Fibroblast of skin of back (primary cell): ENCODE results near the gene KLK14.
A peak's percentile ranks its signal among the peaks of the same experiment; 100 is the strongest.

Source experiments
- DNase-seq: peaks from one replicate; pipeline ENCODE4 v3.0.0-alpha.2; 2013

The KLK14 gene

DNA sequence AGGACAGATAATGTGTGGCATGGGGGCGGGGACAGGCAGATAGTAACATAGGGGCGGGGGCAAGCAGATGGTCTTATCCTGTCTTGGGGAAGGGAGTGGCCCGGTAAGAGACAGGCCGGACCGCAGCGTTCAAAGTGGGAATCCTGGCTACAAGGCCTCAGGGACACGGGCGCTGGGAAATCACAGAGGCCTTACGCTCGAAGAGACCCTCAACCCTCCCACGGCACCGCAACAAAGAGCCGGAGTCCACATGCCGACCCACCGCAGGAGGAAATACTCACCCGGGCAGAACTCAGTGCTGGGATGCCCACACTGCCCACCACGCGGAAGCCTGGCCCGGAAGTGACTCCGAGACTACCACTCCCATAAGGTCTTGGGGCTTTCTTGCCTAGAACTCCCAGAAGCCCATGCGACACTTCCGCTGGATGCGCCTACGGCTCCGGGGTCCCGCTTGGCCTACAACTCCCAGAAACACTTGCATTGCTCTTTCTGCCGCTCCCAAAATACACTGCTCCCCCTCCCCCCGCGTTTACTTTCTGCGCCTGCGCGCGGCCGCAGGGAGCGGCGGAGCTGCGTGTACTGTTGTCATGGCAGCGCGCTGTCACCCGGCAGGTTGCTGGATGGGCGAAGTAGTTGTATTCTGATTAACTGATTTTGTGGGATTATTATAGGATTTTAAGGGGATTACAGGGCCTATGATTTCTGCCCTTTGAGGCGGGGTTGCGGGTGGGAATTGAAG, 25.5 kb upstream of the KLK14 start, which contains the start of gene CTU1:
Gene CTU1, minus strand, starts transcription at position 344 of the 739 bp plus-strand sequence. CDS start 3,840 bp downstream, outside the sequence.
- DNase-seq, result peak; percentile 99

- DNase-seq, result peak; percentile 38
Measured at GRCh38 chr19:51107406-51108065, 24.8 kb upstream of the KLK14 start.

DNA sequence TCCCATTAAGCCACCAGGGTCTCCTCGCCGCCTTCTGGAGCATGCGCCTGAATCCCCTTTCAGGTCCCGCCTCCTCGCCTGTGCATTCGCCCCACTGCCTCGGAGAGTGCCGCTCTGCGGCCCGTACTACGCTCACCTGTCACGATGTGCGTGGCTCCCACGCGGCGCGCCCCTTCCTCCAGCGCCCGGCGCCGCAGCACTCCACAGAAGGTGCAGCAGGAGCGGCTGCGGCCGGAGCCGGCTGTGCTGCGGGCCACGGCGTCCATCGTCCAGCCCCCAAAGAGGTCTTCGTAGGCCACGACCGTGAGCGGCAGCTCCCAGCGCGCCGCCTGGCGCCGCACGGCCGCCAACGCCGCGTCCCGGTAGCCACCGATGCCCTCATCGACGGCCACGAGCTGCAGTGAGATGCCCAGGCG, 21.2 kb upstream of the KLK14 start:
- DNase-seq, result no peak

DNA sequence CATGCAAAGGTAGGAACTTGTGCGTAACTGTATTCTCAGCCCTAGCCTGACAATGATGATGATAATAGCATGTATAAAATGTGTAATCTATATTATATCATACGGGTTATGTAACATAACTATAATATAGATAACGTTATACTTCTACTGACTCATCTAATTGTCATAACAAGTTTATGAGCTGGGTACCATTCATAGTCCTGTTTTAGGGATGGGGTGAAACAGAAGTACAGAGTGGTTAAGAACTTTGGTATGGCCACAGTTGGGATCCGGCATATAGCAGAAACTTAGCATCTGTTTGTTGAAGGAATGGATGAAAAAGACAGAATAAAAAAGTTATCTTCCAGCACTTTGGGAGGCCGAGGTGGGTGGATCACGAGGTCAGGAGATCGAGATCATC, 20.3 kb upstream of the KLK14 start:
- DNase-seq, result no peak

GRCh38 chr19:51101171-51101865, 18.6 kb upstream of the KLK14 start:
- no peak for DNase-seq

GRCh38 chr19:51100601-51101000, 17.9 kb upstream of the KLK14 start:
- no peak for DNase-seq

GRCh38 chr19:51099047-51099382, 16.3 kb upstream of the KLK14 start:
- no peak for DNase-seq

DNA sequence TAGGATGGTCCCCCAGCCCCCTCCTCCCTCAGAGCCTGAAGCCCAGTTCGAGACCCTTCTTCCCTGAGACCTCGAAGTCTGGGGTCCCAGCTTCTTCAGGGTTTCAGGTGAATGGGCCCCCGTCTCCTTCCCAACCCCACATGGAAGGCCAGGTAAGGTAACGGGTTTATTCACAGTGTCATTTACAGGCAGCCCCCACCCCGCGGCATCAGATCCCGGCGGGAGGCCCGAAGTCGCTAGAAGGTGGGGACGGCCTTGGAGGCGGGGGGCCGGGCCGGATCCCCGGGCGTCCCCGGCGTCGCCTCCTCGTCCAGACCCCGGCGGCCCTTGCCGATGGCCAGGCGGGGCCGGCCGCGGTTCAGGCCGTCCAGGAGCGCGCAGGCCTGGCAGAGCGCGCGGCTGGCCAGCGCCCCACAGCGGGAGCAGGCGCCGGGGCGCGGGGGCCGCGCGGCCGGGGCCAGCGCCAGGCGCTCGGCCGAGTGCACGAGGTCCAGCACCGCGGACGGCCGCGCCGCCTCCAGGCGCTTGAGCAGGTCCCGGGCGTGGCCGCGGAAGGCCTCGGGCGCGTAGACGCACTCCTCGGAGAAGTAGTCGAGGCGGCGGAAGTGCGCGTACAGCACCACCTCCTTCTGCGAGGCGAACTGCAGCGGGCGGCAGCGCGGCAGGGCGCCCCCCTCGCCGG, 15.8 kb upstream of the KLK14 start:
- DNase-seq, result peak; percentile 9

GRCh38 chr19:51097796-51098195, 15.1 kb upstream of the KLK14 start:
- no peak for DNase-seq

DNA sequence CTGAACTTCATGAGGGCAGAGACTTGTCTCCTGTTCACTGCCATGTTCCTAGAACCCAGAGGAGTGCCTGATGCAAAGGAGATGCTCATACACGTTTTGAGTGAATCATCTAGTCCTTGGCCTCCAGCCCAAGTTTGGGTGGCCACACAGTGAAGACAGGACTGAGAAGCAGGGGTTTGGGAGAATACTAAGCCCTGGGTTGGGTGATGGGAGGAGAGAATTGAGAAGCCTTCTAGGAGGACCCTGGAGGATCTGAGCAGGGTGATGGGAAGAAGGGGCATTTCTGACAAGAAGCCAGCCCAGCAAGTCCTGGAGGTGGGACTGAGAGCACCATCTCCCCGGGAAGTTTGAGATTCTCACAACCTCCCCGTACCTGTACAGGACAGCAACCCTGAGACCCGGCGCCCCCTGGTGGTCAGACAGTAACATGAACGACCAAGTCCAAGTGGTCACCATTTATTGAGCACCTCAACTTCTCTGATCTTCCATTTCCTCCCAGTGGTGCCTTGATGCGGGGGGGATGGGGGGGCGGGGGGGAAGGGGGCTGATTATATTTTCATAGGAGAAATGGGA, 14.6 kb upstream of the KLK14 start:
- DNase-seq, result peak; percentile 56

DNA sequence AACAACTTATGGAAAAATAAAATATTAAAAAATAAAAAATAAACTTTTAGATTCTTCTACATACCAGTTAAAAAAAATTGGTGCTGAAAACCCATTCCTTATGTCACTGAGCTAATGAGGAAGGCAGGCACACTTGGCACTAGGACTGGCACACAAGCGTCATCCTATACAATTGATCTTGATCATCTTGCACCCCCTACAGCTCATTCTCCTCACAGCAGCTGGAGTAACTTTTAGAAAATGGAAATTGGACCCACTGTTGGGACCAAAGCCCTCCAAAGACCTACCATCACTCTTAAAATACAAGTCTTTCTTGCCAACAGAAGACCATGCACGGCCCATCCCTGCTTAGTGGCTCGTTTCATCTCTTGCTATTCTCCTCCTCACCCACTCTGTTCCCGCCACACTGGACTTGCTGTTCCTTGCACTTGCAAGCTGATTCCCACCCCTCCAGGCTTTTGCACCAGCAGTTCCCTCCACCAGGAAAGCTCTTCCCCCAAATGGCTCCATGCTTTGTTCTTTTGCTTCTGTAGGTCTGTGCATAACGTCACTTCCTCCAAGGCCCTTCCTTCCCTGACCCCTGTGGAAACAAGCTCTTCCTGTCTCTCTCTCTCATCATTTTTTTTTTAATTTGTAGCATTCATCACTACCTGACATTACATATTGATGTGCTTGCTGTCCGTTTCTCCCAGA, 13.9 kb upstream of the KLK14 start:
- DNase-seq, result no peak

GRCh38 chr19:51094696-51095279, 12.1 kb upstream of the KLK14 start:
- DNase-seq, result peak; percentile 11

GRCh38 chr19:51093510-51094345, 11.0 kb upstream of the KLK14 start:
- DNase-seq, result no peak

- DNase-seq, result no peak
Measured at GRCh38 chr19:51093101-51093500, 10.4 kb upstream of the KLK14 start.

DNA sequence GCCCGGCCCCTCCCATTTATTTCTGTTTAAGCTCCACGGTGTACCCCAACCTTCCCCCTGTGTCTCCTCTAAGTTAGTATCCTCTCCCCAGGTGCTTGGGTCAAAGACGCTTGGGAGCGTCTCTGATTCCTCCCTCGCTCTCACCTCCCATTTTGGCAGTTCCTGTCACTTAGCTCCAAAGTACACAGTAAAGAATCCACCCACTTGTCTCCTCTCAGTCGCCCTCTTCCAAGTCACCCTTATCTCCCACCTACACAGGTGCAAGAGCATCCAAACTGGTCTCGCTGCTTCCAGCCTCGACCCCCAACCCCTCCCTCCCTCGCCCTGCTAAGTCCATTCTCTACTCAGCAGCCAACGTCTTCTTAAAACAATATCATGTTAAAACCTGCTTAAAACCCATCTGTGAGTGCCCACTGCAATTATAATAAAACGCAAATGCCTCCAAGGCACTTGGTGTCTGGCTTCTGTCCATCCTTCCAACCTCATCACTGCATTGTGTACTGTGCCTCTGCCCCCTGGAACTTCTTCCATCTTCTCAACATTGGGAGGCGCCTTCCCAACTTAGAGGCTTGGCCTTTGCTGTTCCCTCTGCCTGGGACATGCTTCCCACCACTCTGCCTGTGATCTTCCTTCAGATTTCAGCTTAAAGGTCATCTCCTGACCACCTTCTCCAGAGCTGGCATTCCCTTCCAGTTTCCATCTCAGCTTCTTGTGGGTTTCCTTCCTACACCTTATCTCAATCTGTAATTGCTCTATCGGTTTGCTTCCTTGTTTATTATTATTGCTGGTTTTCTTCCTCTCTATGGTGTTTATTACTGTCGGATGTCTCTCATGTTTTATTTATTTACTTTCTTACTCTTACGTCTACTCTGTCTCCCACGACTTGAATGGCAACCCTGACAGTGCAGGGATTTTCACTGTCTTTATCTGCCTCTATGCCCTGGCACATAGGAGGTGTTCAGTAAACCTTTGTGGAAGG, 9.5 kb upstream of the KLK14 start:
- DNase-seq, result no peak

GRCh38 chr19:51091126-51091525, 8.4 kb upstream of the KLK14 start:
- DNase-seq, result no peak

GRCh38 chr19:51090471-51090870, 7.8 kb upstream of the KLK14 start:
- no peak for DNase-seq

- no peak for DNase-seq
Measured at GRCh38 chr19:51089786-51090185, 7.1 kb upstream of the KLK14 start.

- no peak for DNase-seq
Measured at GRCh38 chr19:51086153-51086850, 3.6 kb upstream of the KLK14 start.
